ENCODE measurements around the gene CTNNA3.
"Not testable (repeated sequence)": the region's sequence is repeated elsewhere in the genome, so short reads cannot be mapped to it uniquely, and the experiment has no call there.

The CTNNA3 gene

GRCh38 chr10:67246066-67246555 lies 449.9 kb downstream of the CTNNA3 start:
- DNase-seq (ENCODE audit: low read depth, low spot score) = no peak

GRCh38 chr10:67242528-67242927 lies 453.5 kb downstream of the CTNNA3 start:
- no peak for DNase-seq (ENCODE audit: low read depth, low spot score)

GRCh38 chr10:67241451-67241850 lies 454.5 kb downstream of the CTNNA3 start:
- no peak for DNase-seq (ENCODE audit: low read depth, low spot score)

- no peak for DNase-seq (ENCODE audit: low read depth, low spot score)
These were observed 456.0 kb downstream of the CTNNA3 start for GRCh38 chr10:67239864-67240497.

- DNase-seq (ENCODE audit: low read depth, low spot score) = not testable (repeated sequence)
These were observed 465.1 kb downstream of the CTNNA3 start for GRCh38 chr10:67230680-67231500.

GRCh38 chr10:67225226-67225625 lies 470.8 kb downstream of the CTNNA3 start:
- no peak for DNase-seq (ENCODE audit: low read depth, low spot score)

- DNase-seq (ENCODE audit: low read depth, low spot score) = no peak
These were observed 471.4 kb downstream of the CTNNA3 start for GRCh38 chr10:67224553-67224952.

- DNase-seq (ENCODE audit: low read depth, low spot score) = no peak
These were observed 473.1 kb downstream of the CTNNA3 start for GRCh38 chr10:67222934-67223333.

GRCh38 chr10:67221939-67222494 lies 474.0 kb downstream of the CTNNA3 start:
- no peak for DNase-seq (ENCODE audit: low read depth, low spot score)

GRCh38 chr10:67211680-67212079 lies 484.3 kb downstream of the CTNNA3 start:
- no peak for DNase-seq (ENCODE audit: low read depth, low spot score)

- DNase-seq (ENCODE audit: low read depth, low spot score) = not testable (repeated sequence)
These were observed 488.1 kb downstream of the CTNNA3 start for GRCh38 chr10:67207923-67208322.

GRCh38 chr10:67200913-67201564 lies 495.0 kb downstream of the CTNNA3 start:
- DNase-seq (ENCODE audit: low read depth, low spot score) = no peak

- no peak for DNase-seq (ENCODE audit: low read depth, low spot score)
These were observed 520.6 kb downstream of the CTNNA3 start for GRCh38 chr10:67175354-67175753.

- no peak for DNase-seq (ENCODE audit: low read depth, low spot score)
These were observed 522.2 kb downstream of the CTNNA3 start for GRCh38 chr10:67173787-67174186.

- DNase-seq (ENCODE audit: low read depth, low spot score) = no peak
These were observed 524.0 kb downstream of the CTNNA3 start for GRCh38 chr10:67171970-67172369.

- DNase-seq (ENCODE audit: low read depth, low spot score) = no peak
These were observed 539.8 kb downstream of the CTNNA3 start for GRCh38 chr10:67156239-67156638.

GRCh38 chr10:67151471-67151870 lies 544.5 kb downstream of the CTNNA3 start:
- DNase-seq (ENCODE audit: low read depth, low spot score) = no peak

GRCh38 chr10:67144530-67144929 lies 551.5 kb downstream of the CTNNA3 start:
- no peak for DNase-seq (ENCODE audit: low read depth, low spot score)

- no peak for DNase-seq (ENCODE audit: low read depth, low spot score)
These were observed 554.7 kb downstream of the CTNNA3 start for GRCh38 chr10:67141300-67141699.

- DNase-seq (ENCODE audit: low read depth, low spot score) = no peak
These were observed 555.4 kb downstream of the CTNNA3 start for GRCh38 chr10:67140641-67141040.

GRCh38 chr10:67127441-67127840 lies 568.6 kb downstream of the CTNNA3 start:
- no peak for DNase-seq (ENCODE audit: low read depth, low spot score)

- DNase-seq (ENCODE audit: low read depth, low spot score) = no peak
These were observed 576.3 kb downstream of the CTNNA3 start for GRCh38 chr10:67119651-67120050.
